Measurements from ENCODE around the gene MEGF8. TPM values are rescaled to one million over a fixed set of nuclear protein-coding genes. Genes with fewer than 3 reads are reported as not detected.

Gene MEGF8
- total and polyA plus RNA-seq, 2 of the 13 experiments (the other 11 are each of a cell fraction or from before 2014, with no cell fraction given): 4.0 to 8.8 TPM

DNA sequence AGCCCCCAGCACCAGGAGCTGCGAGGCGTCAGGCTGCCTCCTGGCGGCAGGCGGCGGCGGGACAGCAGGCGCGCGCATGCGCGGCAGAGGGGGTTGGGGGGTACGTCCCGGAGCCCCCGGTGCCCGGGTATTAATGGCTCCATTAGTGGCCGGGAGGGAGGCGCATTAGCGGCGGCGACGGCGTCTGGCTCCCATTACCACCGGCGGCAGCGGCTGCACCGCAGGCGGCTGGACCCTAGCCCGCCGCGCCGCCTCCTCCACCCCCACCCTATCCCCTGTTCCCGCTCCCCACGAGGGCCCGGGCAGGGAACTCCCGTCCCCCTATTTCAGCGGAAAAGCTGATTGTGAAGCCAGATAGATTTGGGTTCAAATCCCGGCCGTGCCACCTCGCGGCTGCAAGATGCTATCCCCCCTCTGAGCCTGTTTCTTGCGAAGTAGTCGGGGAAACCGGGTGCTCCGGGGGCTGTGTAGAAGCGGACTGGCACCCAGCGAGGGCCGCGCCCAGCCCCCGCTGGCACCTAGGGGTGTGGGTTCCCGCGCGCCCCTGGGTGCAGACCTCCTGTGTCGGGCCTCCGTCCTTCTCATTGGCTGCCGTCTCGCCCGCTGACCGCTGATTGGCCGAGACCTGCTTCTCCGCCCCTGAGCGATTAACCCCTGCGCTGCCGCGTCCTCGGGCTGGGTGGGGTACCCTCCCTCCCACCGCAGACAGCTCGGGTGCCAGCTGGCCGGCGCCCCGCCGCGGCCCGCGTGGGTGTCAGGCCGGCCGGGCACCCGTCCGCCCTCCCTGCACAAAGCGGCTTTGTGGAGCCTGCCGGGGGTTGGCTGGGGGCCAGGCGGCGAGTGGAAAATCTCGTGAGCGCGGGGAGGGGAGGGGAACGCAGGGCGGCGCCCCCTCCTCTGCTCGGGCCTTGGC is 45.3 kb upstream of the MEGF8 start (continued):
- TF ChIP-seq ZSCAN31 (CRISPR knock-in tag; IDR thresholded peaks at IDR 0.05; ENCODE audit: low read depth) (0 out of 2 replicates have a peak, but pooled peaks have one; percentile 27), CHD2 (IDR thresholded peaks at IDR 0.05; ENCODE audit: low read depth, low read length) (no peak), U2AF1 (optimal IDR thresholded peaks at IDR 0.05; ENCODE audit: low read depth, low read length) (peak; percentile 81), ZBTB38 (CRISPR knock-in tag; IDR thresholded peaks at IDR 0.05) (peak; percentile 11; the same call in 1 of the 2 replicates), ZNF83 (CRISPR knock-in tag; IDR thresholded peaks at IDR 0.05; ENCODE audit: borderline replicate concordance) (no peak), RXRB (CRISPR knock-in tag; IDR thresholded peaks at IDR 0.05; ENCODE audit: borderline replicate concordance) (no peak), MAFG (CRISPR knock-in tag; IDR thresholded peaks at IDR 0.05) (no peak), ZFP37 (CRISPR knock-in tag; IDR thresholded peaks at IDR 0.05; ENCODE audit: borderline replicate concordance) (no peak), CENPX (CRISPR knock-in tag; IDR thresholded peaks at IDR 0.05) (no peak), IRX3 (CRISPR knock-in tag; IDR thresholded peaks at IDR 0.05; ENCODE audit: borderline replicate concordance, low read depth) (no peak; the same call in 1 of the 2 replicates), ZBTB3 (CRISPR knock-in tag; IDR thresholded peaks at IDR 0.05; ENCODE audit: borderline replicate concordance, low read depth) (no peak), ZNF563 (CRISPR knock-in tag; IDR thresholded peaks at IDR 0.05) (peak; percentile 64), FOXJ3 (CRISPR knock-in tag; IDR thresholded peaks at IDR 0.05; ENCODE audit: borderline replicate concordance) (no peak), ZFP1 (CRISPR knock-in tag; IDR thresholded peaks at IDR 0.05) (no peak), NR3C1 (CRISPR knock-in tag; IDR thresholded peaks at IDR 0.05) (no peak), HOXA5 (CRISPR knock-in tag; IDR thresholded peaks at IDR 0.05) (0 out of 2 replicates have a peak, but pooled peaks have one; percentile 59), GABPA (IDR thresholded peaks at IDR 0.05; ENCODE audit: low read depth, low read length) (no peak), GABPA (CRISPR knock-in tag; IDR thresholded peaks at IDR 0.05; ENCODE audit: low read depth) (no peak)
- TF ChIP-seq, protein P1, sequence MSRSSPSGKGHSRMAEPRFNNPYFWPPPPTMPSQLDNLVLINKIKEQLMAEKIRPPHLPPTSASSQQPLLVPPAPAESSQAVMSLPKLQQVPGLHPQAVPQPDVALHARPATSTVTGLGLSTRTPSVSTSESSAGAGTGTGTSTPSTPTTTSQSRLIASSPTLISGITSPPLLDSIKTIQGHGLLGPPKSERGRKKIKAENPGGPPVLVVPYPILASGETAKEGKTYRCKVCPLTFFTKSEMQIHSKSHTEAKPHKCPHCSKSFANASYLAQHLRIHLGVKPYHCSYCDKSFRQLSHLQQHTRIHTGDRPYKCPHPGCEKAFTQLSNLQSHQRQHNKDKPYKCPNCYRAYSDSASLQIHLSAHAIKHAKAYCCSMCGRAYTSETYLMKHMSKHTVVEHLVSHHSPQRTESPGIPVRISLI (CRISPR knock-in tag; IDR thresholded peaks at IDR 0.05; ENCODE audit: borderline replicate concordance): no peak
- TF ChIP-seq, protein P2, sequence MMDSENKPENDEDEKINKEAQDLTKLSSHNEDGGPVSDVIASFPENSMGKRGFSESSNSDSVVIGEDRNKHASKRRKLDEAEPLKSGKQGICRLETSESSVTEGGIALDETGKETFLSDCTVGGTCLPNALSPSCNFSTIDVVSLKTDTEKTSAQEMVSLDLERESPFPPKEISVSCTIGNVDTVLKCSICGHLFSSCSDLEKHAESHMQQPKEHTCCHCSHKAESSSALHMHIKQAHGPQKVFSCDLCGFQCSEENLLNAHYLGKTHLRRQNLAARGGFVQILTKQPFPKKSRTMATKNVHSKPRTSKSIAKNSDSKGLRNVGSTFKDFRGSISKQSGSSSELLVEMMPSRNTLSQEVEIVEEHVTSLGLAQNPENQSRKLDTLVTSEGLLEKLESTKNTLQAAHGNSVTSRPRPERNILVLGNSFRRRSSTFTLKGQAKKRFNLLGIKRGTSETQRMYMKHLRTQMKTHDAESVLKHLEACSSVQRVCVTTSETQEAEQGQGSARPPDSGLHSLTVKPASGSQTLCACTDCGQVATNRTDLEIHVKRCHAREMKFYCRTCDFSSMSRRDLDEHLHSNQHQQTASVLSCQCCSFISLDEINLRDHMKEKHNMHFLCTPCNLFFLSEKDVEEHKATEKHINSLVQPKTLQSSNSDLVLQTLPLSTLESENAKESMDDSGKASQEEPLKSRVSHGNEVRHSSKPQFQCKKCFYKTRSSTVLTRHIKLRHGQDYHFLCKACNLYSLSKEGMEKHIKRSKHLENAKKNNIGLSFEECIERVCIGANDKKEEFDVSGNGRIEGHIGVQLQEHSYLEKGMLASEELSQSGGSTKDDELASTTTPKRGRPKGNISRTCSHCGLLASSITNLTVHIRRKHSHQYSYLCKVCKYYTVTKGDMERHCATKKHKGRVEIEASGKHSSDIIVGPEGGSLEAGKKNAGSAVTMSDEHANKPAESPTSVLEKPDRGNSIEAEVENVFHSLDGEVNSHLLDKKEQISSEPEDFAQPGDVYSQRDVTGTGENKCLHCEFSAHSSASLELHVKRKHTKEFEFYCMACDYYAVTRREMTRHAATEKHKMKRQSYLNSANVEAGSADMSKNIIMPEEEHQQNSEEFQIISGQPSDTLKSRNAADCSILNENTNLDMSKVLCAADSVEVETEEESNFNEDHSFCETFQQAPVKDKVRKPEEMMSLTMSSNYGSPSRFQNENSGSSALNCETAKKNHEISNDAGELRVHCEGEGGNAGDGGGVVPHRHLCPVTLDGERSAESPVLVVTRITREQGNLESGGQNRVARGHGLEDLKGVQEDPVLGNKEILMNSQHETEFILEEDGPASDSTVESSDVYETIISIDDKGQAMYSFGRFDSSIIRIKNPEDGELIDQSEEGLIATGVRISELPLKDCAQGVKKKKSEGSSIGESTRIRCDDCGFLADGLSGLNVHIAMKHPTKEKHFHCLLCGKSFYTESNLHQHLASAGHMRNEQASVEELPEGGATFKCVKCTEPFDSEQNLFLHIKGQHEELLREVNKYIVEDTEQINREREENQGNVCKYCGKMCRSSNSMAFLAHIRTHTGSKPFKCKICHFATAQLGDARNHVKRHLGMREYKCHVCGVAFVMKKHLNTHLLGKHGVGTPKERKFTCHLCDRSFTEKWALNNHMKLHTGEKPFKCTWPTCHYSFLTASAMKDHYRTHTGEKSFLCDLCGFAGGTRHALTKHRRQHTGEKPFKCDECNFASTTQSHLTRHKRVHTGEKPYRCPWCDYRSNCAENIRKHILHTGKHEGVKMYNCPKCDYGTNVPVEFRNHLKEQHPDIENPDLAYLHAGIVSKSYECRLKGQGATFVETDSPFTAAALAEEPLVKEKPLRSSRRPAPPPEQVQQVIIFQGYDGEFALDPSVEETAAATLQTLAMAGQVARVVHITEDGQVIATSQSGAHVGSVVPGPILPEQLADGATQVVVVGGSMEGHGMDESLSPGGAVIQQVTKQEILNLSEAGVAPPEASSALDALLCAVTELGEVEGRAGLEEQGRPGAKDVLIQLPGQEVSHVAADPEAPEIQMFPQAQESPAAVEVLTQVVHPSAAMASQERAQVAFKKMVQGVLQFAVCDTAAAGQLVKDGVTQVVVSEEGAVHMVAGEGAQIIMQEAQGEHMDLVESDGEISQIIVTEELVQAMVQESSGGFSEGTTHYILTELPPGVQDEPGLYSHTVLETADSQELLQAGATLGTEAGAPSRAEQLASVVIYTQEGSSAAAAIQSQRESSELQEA (CRISPR knock-in tag; IDR thresholded peaks at IDR 0.05; ENCODE audit: not compliant biosample characterization): no peak
- TF ChIP-seq, protein P3, sequence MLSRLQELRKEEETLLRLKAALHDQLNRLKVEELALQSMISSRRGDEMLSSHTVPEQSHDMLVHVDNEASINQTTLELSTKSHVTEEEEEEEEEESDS (CRISPR knock-in tag; IDR thresholded peaks at IDR 0.05; ENCODE audit: borderline replicate concordance): no peak
